Panc1 (cell line): Measurements from ENCODE around the gene AHRR. TPM values are rescaled to one million over a fixed set of nuclear protein-coding genes. Genes with fewer than 3 reads are reported as not detected.

Experiments
- ATAC-seq: fragments of 200-7000 bp; cut with Tn5 transposase; 2 replicates; pipeline ENCODE4 v1.9.1; 2020; ENCODE audit warnings: mild to moderate bottlenecking, moderate library complexity
- BruUV-seq: library from RNA; stranded (reverse); fragments of 400-500 nt; replicated peaks from 2 replicates; lab custom pipeline; 2021; lab: Mats Ljungman, UMichigan
- CTCF ChIA-PET: fragments of 300-600 bp; sonication (Branson Sonifier 250); formaldehyde crosslinking; loops from one replicate; lab custom pipeline; 2022; ENCODE audit warnings: antibody characterized with exemption; lab: Charles Lee
- POLR2A ChIA-PET: fragments of 300-600 bp; sonication (Branson Sonifier 250); formaldehyde crosslinking; loops from one replicate; lab custom pipeline; 2022; ENCODE audit warnings: antibody characterized with exemption; lab: Charles Lee
- DNase-seq: peaks from one replicate; pipeline ENCODE4 v3.0.0-alpha.2; 2010; ENCODE audit warnings: low read depth, low spot score
- H3K27ac ChIP-seq: 2 replicates; pipeline ENCODE4 v1.5.1; 2011; ENCODE audit warnings: mild to moderate bottlenecking, low read length, inconsistent platforms
- H3K27me3 ChIP-seq: fragments of 200-500 bp; sonication (Bioruptor generic); 2 replicates; pipeline ENCODE4 v1.6.0; 2014; ENCODE audit warnings: low read length, inconsistent platforms; ENCODE audit not compliant: control insufficient read depth, insufficient read depth
- H3K36me3 ChIP-seq: fragments of 200-500 bp; sonication (Bioruptor generic); 2 replicates; pipeline ENCODE4 v1.5.1; 2014; ENCODE audit warnings: inconsistent platforms, mild to moderate bottlenecking, low read length, moderate library complexity; ENCODE audit not compliant: control insufficient read depth, insufficient read depth
- H3K4me1 ChIP-seq: 2 replicates; pipeline ENCODE4 v1.5.1; 2011; ENCODE audit warnings: inconsistent platforms, mild to moderate bottlenecking, low read length, moderate library complexity; ENCODE audit not compliant: control insufficient read depth, insufficient read depth
- H3K4me3 ChIP-seq, 2 experiments: 2 replicates each; pipeline ENCODE4 v1.5.1; 2011 to 2012; ENCODE audit warnings: low read depth in 2 of 2, low read length in 2 of 2, mild to moderate bottlenecking in 2 of 2, inconsistent platforms in 1 of 2, moderate library complexity in 1 of 2
- H3K9me3 ChIP-seq: fragments of 200-500 bp; sonication (Bioruptor generic); 2 replicates; pipeline ENCODE4 v1.5.1; 2014; ENCODE audit warnings: low read depth, mild to moderate bottlenecking, inconsistent platforms, low read length, moderate library complexity; ENCODE audit not compliant: control insufficient read depth, insufficient read depth
- POLR2AphosphoS5 ChIP-seq: IDR thresholded peaks from 2 replicates; pipeline ENCODE4 v1.6.1; 2012; ENCODE audit warnings: mild to moderate bottlenecking, low read depth, low read length, moderate library complexity
- REST ChIP-seq, 2 experiments: IDR thresholded peaks; 2 replicates each; pipeline ENCODE4 v1.6.1; 2011 to 2012; ENCODE audit warnings: low read depth in 2 of 2, control low read depth in 1 of 2, low read length in 1 of 2, mild to moderate bottlenecking in 1 of 2, moderate library complexity in 1 of 2; ENCODE audit not compliant: insufficient read depth in 1 of 2
- SIN3A ChIP-seq: IDR thresholded peaks from 2 replicates; pipeline ENCODE4 v1.6.1; 2012; ENCODE audit warnings: low read depth, mild to moderate bottlenecking, low read length, moderate library complexity, borderline replicate concordance; ENCODE audit not compliant: insufficient read depth
- TCF7L2 ChIP-seq: IDR thresholded peaks from 2 replicates; pipeline ENCODE4 v1.6.1; 2011; ENCODE audit warnings: mild to moderate bottlenecking, low read depth, low read length, inconsistent platforms
- in situ Hi-C: cut with HindIII; loops from 2 replicates; pipeline ENCODE4 v1.10.0; 2016; ENCODE audit warnings: low sequenced_read_pairs, low pct_unique_long_range_greater_than_20kb
- intact Hi-C: fragments of 100-400 bp; cut with micrococcal nuclease; formaldehyde crosslinking; loops from one replicate; pipeline ENCODE4 v1.10.0; 2022; ENCODE audit not compliant: unreplicated experiment
- total RNA-seq: library from RNA; stranded (reverse); gene quantifications from one replicate; pipeline ENCODE4 v1.2.1, GENCODE V29; 2021; ENCODE audit not compliant: unreplicated experiment
- TF ChIP-seq, protein P1 (sequence below): fragments of 450-650 bp; IDR thresholded peaks from 2 replicates; pipeline ENCODE4 v1.5.1; 2017; ENCODE audit warnings: mild to moderate bottlenecking

The AHRR gene
- total RNA-seq, 1 experiment from 2014 or later: 23.6 TPM

GRCh38 chr5:474840-475661 is 153.5 kb downstream of the AHRR start:
- ChIA-PET CTCF (interaction anchor here (0.7 kb wide), 1 partner anchor 426 kb away, joined by 4 read pairs; no protein-coding TSS in a partner anchor), POLR2A (interaction anchor here (0.6 kb wide), 2 partner anchors 16 to 692 kb away, joined by 3 to 7 read pairs; no protein-coding TSS in a partner anchor)
- Histone ChIP-seq H3K4me3 (peak overlapping the region; percentile 68 to 85), H3K27ac (no peak overlapping the region), H3K4me1 (peaks cover 16% of the 10 kb centered on the region), H3K9me3 (no peaks in the 10 kb centered on the region), H3K36me3 (peaks cover 3% of the 10 kb centered on the region), H3K27me3 (no peaks in the 10 kb centered on the region)
- ATAC-seq (no peak), DNase-seq (no peak)
- intact Hi-C loops: loop anchor here (10.0 kb wide), 1 partner anchor 140 kb away; the partner anchor contains the start of gene CEP72
- BruUV-seq: no TSS peak
- in situ Hi-C loops: no loop called here
- no peak for TF ChIP-seq REST (IDR thresholded peaks at IDR 0.05; ENCODE audit: insufficient read depth in 1 of 2, low read depth in 2 of 2, low read length in 1 of 2)
- TF ChIP-seq, protein P1, sequence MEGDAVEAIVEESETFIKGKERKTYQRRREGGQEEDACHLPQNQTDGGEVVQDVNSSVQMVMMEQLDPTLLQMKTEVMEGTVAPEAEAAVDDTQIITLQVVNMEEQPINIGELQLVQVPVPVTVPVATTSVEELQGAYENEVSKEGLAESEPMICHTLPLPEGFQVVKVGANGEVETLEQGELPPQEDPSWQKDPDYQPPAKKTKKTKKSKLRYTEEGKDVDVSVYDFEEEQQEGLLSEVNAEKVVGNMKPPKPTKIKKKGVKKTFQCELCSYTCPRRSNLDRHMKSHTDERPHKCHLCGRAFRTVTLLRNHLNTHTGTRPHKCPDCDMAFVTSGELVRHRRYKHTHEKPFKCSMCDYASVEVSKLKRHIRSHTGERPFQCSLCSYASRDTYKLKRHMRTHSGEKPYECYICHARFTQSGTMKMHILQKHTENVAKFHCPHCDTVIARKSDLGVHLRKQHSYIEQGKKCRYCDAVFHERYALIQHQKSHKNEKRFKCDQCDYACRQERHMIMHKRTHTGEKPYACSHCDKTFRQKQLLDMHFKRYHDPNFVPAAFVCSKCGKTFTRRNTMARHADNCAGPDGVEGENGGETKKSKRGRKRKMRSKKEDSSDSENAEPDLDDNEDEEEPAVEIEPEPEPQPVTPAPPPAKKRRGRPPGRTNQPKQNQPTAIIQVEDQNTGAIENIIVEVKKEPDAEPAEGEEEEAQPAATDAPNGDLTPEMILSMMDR: no peak
- TF ChIP-seq SIN3A: no peak
- TF ChIP-seq POLR2AphosphoS5: no peak
- no peak for TF ChIP-seq TCF7L2

DNA sequence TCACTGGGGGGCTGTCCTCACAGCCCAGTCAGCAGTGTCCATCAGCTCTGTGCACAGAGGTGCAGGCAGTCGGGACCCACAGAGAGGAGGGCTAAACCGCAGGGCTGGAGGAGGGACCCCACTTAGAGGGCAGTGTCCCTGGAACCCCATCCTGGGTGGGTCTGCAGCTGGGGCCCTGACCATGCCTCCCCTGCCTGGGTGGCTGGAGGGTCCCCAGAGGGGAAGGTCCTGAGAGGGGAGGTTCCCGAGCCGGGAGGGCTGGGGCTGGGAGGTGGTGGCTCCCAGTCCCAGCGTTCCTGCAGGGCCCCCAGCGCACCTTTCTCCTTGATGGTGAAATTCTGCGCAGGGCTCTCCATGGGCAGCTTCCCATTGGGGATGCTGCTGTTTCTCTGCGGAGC is 154.2 kb downstream of the AHRR start:
- POLR2A ChIA-PET: interaction anchor here (0.6 kb wide), 1 partner anchor 17 kb away, joined by 3 read pairs; no protein-coding TSS in a partner anchor
- H3K27me3 ChIP-seq: no peaks in the 10 kb centered on the region
- in situ Hi-C loops: no loop called here
- H3K36me3 ChIP-seq: peaks cover under 1% of the 10 kb centered on the region
- no TSS peak for BruUV-seq
- DNase-seq (no peak), ATAC-seq (no peak)
- intact Hi-C loops: loop anchor here (10.0 kb wide), 1 partner anchor 139 kb away; the partner anchor contains the start of gene CEP72
- CTCF ChIA-PET: no interaction called here
- TF ChIP-seq, protein P1: no peak
- TF ChIP-seq REST (IDR thresholded peaks at IDR 0.05; ENCODE audit: insufficient read depth in 1 of 2, low read depth in 2 of 2, low read length in 1 of 2) (no peak), SIN3A (no peak), POLR2AphosphoS5 (no peak), TCF7L2 (no peak)
- no peak overlapping the region for H3K4me3 ChIP-seq
- peaks cover 16% of the 10 kb centered on the region for H3K4me1 ChIP-seq
- H3K27ac ChIP-seq: no peak overlapping the region
- no peaks in the 10 kb centered on the region for H3K9me3 ChIP-seq
